Fibroblast of skin of back (primary cell): ENCODE measurements around the gene ERH.
"Not testable (repeated sequence)": the region's sequence is repeated elsewhere in the genome, so short reads cannot be mapped to it uniquely, and the experiment has no call there.

Experiments used
- DNase-seq: peaks from one replicate; pipeline ENCODE4 v3.0.0-alpha.2; 2013

ERH gene

DNA sequence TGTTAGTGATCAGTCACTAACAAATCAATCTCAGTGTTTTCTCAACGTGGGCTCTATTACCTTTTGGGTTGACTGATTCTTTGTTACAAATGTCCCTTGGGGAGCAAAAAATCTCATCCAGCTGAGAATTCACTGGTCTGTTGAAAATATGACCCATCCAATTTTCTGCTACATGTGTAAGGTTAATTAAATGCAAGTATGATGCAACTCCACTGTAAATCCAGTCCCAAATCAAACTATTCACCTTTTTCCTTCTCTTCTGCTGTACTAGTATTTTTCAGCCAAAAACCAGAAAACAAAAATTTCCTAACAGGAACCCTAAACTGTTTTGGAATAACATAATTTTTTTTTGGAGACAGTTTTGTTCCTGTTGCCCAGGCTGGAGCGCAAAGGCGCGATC lies 2.2 kb downstream of the ERH start:
- no peak for DNase-seq

DNA sequence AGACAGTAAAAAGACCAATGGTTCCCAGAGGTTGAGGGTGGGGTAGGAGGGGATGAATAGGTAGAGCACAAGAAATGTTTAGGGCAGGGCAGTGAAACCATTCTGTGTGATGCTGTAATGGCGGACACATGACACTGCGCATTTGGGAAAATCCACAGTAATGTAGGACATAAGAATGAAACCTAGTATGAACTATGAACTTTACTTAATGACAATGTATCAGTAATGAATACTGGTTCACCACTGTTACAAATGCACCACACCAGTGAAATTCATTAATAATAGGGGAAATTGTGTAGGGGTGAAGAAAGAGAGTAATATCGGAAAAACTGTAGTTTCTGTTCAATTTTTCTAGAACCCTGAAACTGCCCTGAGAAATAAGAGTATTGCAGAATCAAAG lies 5.6 kb downstream of the ERH start:
- DNase-seq, result no peak

DNA sequence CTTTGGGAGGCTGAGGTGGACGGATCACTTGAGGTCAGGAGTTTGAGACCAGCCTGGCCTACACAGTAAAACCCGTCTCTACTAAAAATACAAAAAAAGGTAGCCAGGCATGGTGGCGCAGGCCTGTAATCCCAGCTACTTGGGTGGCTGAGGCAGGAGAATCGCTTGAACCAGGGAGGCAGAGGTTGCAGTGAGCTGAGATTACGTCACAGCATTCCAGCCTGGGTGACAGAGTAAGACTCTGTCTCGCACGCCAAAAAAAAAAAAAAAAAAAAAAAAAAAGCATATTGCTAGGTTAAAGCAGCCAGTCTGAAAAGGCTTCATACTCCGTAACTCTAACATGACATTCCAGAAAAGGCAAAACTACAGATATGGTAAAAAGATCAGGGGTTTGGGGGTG lies 6.7 kb downstream of the ERH start:
- not testable (repeated sequence) for DNase-seq

DNA sequence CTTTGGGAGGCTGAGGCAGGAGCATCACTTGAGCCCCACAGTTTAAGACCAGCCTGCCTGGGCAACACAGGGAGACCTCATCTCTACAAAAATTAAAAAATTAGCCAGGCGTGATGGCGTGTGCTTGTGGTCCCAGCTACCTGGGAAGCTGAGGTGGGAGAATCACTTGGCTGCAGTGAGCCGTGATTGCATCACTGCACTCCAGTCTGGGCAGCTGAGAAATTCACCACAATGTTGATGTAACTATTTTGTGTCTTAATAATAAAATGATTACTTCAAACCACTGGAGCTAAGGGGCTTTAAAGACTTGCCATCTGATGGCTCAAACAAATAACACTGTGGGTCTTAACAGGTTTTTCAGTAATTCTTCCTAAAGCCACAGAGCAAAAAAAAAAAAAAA lies 10.8 kb downstream of the ERH start:
- no peak for DNase-seq

DNA sequence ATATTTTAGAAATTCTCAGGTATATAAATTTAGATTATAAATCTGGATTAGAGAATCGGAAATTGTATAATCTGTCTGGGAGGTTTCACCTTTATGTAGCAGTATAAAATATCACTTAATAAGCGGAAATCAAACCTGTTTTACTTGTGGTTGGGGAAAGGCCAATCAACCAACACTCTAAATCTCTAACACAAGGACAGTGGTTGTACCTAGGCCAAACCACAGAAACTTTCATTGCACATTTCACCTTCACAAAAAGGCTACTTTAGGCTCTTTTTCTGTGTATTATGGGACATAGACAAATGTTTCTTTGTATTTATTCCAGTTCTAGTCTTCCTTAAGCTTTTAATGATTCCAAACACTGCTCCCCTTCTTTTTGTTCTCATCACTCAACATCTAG lies 19.8 kb downstream of the ERH start:
- no peak for DNase-seq

DNA sequence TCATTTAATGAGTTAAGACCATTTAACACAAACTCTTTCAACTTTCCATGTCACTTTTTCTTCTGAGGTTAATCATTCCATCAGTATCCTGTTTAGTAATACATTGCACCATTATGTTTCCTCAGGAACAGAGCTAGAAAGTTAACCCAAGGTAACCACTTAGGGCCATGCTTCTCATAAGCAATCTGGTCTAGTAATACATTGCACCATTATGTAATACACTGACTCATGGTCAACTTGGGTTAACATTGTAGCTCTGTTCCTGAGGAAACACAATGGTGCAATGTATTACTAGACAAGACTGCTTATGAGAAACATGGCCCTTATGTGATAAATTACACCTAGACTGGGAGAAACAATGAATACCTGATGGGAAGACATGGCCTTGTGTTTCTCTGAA lies 21.7 kb downstream of the ERH start:
- no peak for DNase-seq

DNA sequence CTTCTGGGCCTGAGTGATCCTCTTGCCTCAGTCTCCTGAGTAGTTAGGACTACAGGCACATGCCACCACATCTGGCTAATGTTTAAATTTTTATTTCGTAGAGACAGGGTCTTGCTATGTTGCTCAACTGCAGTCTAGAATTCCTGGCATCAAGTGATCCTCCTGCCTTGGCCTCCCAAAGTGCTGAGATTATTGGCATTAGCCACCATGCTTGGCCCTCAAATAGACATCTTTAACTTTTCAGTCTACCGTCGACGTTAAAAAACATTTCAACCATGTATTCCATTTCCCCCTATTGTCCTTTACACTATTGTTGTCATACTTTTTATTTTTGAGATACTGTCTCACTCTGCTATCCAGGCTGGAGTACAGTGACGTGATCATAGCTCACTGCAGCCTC lies 22.4 kb downstream of the ERH start:
- no peak for DNase-seq

DNA sequence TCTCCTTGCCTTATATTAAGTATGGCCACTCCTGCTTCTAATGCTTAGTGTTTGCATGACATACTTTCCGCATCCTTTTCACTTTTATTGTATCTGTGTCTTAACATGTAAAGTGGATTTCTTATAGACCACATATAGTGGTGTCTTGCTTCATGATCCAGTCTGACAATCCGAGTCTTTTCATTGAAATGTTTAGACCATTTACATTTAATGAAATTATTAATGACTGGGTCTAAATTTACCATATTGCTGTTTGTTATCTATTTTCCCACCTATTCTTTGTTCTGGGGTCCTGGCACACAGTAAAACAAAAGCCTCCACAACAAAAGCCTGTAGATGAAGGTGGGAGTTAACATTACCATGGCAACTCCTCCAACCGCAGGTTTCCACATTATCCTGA lies 22.9 kb downstream of the ERH start:
- no peak for DNase-seq

DNA sequence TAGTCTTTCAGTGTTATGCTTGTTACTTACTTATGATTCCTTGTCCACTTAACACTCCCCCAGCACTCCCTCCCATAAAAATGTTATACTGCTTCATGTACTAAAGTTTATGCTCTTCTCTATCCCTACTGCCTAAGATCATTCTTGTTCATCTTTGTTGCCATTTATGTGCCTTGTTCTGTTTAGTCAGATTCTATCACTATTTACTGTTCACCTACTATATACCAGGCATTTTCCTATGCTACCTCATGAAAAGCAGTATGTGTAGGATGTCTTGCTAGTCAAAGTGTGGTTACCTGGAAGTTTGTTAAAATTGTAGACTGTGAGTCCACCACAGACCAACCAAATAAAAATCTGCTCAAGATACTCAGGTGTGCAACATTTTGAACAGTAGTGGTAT lies 23.9 kb downstream of the ERH start:
- DNase-seq, result no peak

DNA sequence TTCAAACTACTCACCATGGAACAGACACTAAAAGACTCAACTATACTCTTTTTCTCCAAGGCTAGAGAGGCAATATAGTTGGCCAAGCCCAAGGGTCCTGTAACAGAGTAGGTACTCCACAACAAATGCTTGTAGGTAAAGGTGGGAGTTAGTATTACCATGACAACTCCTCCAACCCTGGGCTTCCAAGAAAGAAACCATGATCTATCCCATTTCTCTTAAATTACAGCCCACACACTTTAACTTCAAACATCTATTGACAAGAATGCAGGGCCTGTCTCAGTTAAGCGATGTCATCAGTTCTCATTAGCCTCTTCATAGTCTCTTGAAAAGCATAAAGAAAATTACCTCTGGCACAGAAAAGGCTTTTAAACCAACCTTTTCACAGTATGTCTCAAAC lies 25.0 kb downstream of the ERH start:
- DNase-seq, result no peak

DNA sequence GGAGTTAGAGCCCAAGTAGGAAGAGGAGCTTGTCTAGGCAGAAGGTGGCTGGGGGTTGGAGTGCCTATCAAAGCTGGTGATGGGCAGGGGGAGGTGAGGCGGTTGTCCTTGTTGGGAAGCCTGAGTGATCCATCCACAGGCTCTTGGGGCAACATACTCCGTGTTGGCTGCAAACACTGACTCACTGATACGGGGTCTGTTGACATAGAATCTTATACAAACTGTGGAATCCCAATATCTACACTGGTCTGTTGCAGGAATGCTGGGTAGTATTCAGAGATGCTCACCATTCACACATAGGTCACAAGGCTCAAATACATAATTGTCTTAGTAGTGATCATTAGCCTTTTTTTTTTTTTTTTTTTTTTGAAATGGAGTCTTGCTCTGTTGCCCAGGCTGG lies 26.0 kb downstream of the ERH start:
- no peak for DNase-seq

DNA sequence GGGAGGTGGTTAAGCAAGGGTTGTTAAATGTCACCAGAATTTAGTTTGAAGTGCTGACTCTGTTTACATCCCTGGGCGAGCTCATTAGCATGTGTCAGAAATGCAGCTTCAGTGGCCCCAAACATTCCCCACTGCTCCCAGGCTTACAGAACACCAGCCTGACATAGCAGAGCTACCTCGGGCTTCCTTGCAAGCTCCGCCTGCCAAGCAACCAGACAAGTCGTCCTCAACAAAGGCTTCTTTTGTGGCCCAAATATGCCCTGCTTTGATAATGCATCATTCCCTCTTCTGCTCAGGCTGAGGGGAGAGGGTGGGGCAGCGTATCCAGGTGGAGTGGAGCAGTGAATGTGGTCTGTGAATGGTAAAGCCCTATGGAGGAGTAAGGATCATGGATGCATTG lies 28.0 kb downstream of the ERH start:
- no peak for DNase-seq

DNA sequence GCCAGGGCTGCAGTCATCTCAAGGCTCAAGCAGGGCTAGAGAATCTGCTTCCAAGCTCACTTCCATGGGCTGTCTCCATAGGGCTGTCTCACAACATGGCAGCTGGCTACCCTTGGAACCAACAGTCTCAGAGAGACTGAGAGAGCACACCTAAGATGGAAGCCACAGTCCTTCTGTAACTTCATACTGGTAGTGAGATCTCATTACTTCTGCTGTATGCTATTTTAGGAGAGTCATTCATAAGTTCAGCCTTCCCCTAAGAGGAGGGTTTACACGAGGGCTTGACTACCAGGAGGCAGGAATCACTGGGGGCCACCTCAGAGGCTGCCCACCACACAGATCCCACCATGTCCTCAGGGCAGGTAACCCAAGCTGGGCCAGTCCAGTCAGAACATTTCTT lies 29.7 kb downstream of the ERH start:
- DNase-seq, result no peak

DNA sequence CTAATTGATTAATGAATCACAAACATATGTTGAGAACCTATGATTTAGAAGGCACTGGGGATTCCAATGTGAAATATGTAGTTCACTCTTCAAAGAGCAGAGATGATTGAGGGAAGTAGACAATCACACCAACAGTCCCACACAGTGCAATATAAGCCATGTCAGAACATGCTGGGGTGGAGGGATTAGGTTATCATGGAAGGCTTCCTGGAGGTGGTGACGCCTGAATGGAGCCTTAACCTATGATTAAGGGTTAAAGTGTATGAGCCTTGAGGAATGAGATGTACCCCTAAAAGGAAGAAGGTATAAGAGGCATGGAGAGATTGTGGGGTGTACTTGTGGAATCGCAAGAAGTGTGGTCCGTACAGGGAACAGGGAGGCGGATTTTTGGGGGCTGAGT lies 31.3 kb downstream of the ERH start:
- DNase-seq, result no peak

DNA sequence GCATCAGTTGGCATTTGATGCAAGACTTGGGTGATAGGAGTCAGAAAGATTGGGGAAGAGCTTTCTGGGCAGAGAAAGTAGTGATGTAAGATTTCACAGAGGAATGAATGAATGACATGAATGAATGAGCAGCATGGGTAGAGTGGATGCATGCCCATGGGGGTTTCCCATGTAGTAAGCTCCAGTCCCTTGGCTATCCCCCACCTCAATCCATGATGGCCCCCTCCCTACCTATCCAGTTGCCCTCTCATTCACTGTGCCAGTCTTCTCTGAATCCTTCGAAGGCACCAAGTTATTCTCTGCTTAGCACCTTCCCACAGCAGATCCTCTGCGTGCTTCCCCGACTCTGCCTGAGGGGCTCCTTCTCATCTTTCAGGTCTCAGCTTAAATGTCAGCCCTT lies 32.0 kb downstream of the ERH start:
- DNase-seq, result no peak

DNA sequence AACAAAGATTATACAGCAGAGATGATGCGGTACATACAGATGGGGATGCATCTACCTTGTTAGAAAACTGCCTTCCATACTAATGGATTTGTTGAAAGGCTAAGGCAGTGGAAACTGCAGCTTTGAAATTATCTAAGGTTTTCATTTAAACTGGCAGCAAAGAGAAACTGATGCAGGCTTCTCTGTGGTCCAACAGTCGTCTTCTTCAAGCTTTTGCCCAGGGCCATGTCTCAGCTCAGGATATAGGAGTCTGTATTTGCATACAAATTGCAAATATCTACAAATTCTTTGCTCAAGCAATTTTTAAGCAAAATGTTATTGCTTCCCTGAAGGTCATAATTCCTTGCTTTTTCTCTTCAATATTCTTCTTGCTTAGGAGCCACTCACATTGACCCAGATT lies 33.7 kb downstream of the ERH start:
- DNase-seq, result no peak

DNA sequence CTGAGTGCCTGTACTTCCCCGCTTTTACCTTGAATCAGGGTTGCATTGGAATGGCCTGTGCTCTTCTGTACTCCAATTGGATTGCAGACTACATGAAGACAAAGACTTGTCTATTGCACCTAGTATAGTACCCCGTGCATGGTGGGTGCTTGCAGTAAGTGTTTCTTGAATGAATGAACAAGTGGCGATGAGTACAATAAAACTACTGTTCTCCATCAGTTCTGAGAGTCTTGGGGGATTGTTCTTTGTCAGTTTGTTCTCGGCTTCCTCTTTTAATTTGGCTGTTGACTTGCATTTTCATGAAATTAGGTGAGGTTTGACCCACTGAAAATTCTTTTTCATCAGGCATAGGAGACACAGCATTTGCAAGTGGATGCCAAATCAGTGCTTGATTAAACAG lies 34.1 kb downstream of the ERH start:
- no peak for DNase-seq

DNA sequence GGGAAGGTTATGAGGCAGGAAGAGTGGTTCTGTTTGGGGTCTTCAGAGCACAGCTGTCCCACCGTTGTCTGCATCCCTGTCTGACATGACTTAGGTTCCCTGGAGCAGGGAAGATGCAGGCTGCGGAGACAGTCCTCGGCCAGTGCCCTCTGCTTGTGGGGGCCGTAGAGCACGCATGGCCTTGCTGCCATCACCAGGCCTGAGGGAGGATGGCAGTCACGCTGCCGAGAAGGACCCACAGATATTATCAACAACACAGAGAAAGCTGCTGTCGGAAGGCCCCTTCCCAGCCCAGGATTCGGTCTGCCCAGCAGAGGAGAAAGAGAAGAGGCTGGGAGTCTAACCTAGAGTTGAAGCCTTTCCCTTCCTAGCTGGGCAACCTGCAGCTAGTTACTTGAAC lies 35.0 kb downstream of the ERH start:
- peak; percentile 36 for DNase-seq

DNA sequence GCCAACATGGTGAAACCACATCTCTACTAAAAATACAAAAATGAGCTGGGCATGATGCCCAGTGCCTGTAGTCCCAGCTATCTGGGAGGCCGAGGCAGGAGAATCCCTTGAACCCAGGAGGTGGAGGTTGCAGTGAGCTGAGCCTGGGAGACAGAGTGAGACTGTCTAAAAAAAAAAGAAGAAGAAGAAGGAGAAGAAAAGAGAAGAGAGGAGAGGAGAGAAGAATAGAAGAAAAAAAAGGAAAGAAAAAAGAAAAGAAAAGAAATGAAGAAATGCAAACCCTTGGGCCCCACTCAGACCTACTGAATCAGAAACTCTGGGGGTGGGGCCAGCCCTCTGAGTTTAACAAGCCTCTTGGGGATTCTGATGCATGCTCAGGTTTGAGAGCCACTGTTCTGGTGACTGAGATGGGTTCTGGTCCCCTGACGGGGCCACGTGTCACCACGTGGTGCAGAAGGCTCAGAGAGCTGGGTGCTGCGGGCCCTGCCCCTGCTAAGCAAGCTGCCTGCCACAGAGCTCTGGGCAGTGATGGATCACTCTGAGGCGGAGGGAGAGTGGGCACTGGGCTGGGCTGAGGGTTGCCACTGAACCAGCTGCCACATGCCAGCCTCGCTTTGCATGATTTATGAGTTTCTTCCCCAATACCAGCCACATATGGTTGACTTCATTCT lies 37.5 kb downstream of the ERH start:
- DNase-seq, result no peak

DNA sequence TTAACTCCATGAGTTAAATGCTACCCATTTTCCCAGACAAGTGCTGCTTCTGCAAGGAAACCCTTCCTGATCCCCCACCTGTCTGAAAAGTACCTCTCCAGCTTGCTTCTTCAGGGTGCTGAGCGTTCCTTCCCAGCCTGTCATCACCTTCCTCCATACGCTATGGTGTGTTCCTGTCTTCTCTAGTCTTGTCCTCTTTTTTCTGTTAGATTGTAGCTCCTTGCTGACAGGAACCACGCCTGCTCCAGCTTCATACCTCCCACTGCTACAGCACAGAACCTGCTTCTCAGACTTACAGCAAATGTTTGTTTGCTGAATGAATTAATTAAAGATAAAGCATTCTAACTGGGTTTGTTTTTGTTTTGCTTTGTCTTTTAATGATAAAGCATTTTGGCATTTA lies 39.1 kb downstream of the ERH start:
- no peak for DNase-seq

DNA sequence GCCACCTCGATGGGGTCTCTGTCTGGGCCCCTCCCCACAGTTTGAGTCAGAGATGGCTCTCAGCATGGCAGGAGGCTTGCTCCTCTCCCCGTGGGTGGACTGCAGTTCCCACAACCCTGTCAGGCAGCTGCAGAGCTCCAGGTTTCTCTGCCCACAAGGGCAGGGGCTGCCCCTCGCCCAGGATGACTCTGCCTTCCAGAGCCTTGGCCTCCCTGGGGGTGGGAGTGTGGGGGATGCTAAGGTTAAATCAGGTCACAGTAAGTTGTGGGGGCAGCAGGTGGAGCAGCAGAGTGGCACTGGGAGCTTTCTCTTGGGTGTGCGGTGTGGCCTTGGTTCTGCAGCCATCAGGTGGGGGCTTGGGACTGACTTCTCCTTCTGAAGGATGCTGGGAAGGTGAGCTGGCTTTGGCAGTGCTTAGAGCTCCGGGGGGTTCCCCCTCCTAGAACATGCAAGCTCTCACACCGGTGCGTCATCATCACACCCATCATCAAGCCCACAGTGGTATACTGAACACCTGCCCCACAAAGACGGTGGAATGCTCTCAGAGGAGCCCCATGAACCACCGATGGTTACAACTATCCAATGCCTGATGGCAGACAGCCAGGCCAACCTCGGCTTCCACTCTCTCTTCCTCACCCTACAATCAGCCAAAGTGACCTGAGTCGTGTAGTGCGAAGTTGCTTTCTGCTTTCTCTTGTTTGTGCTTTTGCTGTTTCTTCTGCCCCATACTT lies 39.7 kb downstream of the ERH start:
- no peak for DNase-seq

DNA sequence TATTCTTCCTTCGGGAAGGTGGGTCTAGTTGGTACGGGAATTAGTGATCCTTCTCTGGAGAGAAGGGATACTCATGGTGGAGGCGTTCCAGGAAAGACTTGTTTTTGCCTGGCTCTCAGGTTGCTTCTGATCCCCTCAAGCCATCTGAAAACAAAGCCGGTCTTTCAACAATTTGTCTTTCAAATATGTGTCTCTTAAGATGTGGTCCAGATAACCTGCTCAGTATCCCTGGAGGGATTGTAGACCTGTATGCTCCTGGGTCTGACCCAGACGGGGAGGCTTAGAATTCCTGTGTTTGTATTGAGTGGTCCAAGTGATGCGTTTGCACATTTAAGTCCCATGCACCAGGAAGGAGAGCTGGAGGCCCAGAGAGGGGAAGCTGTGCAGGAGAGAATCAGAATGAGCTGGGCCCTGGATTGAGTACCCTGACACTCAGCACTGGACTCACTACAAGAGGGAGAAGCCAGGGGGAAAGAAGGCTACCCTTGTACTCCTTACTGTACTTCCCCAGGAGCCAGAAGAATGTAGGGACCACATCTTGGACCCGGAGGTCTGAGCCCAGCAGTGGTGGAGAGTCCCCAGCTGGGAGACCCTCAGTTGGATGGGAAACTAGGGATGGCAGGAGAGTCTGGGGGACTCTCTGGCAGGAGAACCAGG lies 40.4 kb downstream of the ERH start:
- no peak for DNase-seq

DNA sequence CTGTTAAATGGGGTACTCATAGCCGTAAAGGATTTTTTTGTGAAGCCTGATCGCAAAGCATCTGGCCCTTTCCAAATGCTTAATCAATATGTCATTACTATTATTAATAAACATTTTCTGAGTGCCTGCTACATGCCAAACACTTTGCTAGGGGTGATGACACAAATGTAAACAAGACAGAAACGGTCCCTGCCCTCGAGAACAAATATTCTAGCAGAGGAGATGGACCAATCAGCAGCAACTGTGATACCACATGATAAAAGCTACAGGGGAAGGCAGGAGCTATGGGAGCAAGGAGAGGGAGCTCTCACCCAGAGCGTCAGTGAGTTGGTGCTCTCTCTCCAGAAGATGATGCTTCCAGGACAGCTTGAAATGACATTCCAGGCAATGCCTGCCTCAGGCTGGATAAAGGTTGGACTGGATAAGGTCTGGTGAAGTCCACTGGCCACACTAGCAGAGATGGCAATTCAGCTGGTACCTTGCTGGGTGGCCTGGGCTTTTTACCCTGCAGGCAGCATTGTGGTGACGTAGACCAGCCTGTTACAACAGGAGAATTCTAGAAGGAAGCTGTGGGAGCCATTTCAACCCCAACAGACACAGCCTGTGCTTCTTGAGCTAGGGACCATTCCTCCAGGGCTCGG lies 41.1 kb downstream of the ERH start:
- DNase-seq, result no peak
